ENCODE measurements around the gene RALA.
"Not testable (repeated sequence)": the region's sequence is repeated elsewhere in the genome, so short reads cannot be mapped to it uniquely, and the experiment has no call there.

The RALA gene

GRCh38 chr7:39683216-39683845 is 60.0 kb downstream of the RALA start:
- H3K36me3 Mint-ChIP-seq (ENCODE audit: low read depth): peaks cover 49% of the 10 kb centered on the region
- peaks cover 7% of the 10 kb centered on the region for H3K9me3 Mint-ChIP-seq
- peak overlapping the region; percentile 62 for H3K27ac Mint-ChIP-seq
- H3K4me3 Mint-ChIP-seq: no peak overlapping the region
- TF ChIP-seq, protein P1, sequence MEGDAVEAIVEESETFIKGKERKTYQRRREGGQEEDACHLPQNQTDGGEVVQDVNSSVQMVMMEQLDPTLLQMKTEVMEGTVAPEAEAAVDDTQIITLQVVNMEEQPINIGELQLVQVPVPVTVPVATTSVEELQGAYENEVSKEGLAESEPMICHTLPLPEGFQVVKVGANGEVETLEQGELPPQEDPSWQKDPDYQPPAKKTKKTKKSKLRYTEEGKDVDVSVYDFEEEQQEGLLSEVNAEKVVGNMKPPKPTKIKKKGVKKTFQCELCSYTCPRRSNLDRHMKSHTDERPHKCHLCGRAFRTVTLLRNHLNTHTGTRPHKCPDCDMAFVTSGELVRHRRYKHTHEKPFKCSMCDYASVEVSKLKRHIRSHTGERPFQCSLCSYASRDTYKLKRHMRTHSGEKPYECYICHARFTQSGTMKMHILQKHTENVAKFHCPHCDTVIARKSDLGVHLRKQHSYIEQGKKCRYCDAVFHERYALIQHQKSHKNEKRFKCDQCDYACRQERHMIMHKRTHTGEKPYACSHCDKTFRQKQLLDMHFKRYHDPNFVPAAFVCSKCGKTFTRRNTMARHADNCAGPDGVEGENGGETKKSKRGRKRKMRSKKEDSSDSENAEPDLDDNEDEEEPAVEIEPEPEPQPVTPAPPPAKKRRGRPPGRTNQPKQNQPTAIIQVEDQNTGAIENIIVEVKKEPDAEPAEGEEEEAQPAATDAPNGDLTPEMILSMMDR (IDR thresholded peaks at IDR 0.05): no peak
- no peaks in the 10 kb centered on the region for H3K27me3 Mint-ChIP-seq (ENCODE audit: low read depth, poor library complexity)
- DNase-seq: no peak
- peaks cover 7% of the 10 kb centered on the region for H3K4me1 Mint-ChIP-seq

- H3K9me3 Mint-ChIP-seq: no peaks in the 10 kb centered on the region
- no peak overlapping the region for H3K27ac Mint-ChIP-seq
- peaks cover 58% of the 10 kb centered on the region for H3K36me3 Mint-ChIP-seq (ENCODE audit: low read depth)
- H3K4me1 Mint-ChIP-seq: peaks cover 7% of the 10 kb centered on the region
- H3K27me3 Mint-ChIP-seq (ENCODE audit: low read depth, poor library complexity): no peaks in the 10 kb centered on the region
- no peak overlapping the region for H3K4me3 Mint-ChIP-seq
- TF ChIP-seq, protein P1 (IDR thresholded peaks at IDR 0.05): no peak
- DNase-seq: no peak
Observed at GRCh38 chr7:39686261-39686924, 63.0 kb downstream of the RALA start.

DNA sequence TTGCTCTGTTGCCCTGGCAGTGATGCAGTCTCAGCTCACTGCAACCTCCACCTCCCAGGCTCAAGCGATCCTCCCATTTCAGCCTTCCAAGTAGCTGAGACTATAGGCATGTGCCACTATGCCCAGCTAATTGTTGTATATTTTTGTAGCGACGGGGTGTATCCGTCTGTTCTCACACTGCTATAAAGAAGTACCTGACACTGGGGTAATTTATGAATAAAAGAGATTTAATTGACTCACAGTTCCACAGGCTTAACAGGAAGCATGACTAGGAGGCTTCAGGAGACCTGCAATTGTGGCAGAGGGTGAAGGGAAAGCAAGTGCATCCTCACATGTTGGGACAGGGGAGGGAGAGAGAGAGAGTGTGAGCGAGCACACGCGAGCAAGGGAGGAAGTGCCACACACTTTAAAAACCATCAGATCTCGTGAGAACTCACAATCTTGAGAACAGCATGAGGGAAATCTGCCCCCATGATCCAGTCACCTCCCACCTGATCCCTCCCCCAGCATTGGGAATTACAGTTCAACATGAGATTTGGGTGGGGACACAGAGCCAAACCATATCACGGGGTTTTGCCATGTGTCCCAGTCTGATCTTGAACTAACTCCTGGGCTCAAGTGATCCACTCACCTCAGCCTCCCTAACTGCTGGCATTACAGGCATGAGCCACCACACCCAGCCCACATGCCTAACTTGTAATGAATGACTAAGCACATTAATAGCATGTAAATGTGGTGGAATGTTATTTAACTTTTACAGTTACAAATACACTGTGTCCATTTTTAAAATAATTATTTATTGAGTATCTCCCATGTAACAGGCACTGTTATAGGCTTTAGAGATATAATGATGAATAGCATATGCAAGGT is 65.5 kb downstream of the RALA start:
- peaks cover 77% of the 10 kb centered on the region for H3K36me3 Mint-ChIP-seq (ENCODE audit: low read depth)
- H3K9me3 Mint-ChIP-seq: no peaks in the 10 kb centered on the region
- no peak overlapping the region for H3K4me3 Mint-ChIP-seq
- H3K27ac Mint-ChIP-seq: peak overlapping the region; percentile 13
- no peaks in the 10 kb centered on the region for H3K27me3 Mint-ChIP-seq (ENCODE audit: low read depth, poor library complexity)
- DNase-seq: no peak
- H3K4me1 Mint-ChIP-seq: no peaks in the 10 kb centered on the region
- TF ChIP-seq, protein P1 (IDR thresholded peaks at IDR 0.05): no peak

DNA sequence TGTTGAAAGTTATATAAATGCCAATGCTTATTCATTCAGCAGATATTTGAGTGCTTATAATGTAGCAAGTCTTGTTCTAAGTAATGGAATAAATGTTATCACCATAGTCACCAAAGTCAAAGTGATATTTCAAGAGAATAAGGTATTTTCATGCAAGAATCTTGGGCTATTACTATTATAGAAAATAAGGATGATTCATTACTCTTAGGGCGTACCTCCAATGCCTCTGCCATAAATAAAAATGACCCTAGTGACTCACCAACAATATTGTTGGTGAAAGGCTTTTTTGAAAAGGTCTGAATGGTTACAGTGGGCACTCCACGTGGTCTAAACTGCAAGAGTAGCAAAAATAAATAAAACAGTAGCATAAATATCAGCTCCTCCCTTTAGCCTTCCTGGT is 68.4 kb downstream of the RALA start:
- TF ChIP-seq, protein P1 (IDR thresholded peaks at IDR 0.05): no peak
- no peak overlapping the region for H3K4me3 Mint-ChIP-seq
- no peaks in the 10 kb centered on the region for H3K9me3 Mint-ChIP-seq
- no peaks in the 10 kb centered on the region for H3K27me3 Mint-ChIP-seq (ENCODE audit: low read depth, poor library complexity)
- no peaks in the 10 kb centered on the region for H3K4me1 Mint-ChIP-seq
- no peak for DNase-seq
- H3K36me3 Mint-ChIP-seq (ENCODE audit: low read depth): peaks cover 76% of the 10 kb centered on the region
- no peak overlapping the region for H3K27ac Mint-ChIP-seq

DNA sequence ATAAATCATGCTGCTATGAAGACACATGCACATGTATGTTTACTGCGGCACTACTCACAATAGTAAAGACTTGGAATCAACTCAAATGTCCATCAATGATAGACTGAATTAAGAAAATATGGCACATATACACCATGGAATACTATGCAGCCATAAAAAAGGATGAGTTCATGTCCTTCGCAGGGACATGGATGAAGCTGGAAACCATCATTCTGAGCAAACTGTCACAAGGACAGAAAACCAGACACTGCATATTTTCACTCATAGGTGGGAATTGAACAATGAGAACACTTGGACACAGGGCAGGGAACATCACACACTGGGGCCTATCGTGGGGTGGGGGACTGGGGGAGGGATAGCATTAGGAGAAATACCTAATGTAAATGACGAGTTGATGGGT is 69.7 kb downstream of the RALA start:
- H3K36me3 Mint-ChIP-seq (ENCODE audit: low read depth): peaks cover 81% of the 10 kb centered on the region
- not testable (repeated sequence) for H3K27ac Mint-ChIP-seq; H3K9me3 Mint-ChIP-seq; DNase-seq; H3K4me3 Mint-ChIP-seq; H3K4me1 Mint-ChIP-seq; H3K27me3 Mint-ChIP-seq (ENCODE audit: low read depth, poor library complexity)

DNA sequence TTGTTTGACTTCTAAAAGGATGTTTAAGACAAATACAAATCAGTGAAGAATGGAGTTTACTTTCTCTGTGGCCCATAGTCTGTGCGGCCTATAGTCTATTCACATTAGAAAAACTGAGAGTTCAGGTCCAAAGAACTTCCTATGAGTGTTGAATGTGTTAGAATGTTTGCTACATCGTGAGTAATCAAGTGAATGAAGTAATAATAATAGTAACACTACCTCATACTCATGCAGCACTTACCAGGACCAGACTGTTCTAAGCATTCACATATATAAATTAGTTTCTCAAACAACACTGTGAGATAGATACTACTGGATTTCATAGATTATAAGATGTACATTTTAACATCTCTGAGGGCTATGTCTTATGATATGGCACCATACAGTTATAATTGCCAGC is 70.4 kb downstream of the RALA start:
- Mint-ChIP-seq H3K27me3 (ENCODE audit: low read depth, poor library complexity) (no peaks in the 10 kb centered on the region), H3K4me3 (no peak overlapping the region), H3K27ac (no peak overlapping the region), H3K36me3 (ENCODE audit: low read depth) (peaks cover 81% of the 10 kb centered on the region), H3K4me1 (no peaks in the 10 kb centered on the region), H3K9me3 (no peaks in the 10 kb centered on the region)
- DNase-seq: no peak
- TF ChIP-seq, protein P1 (IDR thresholded peaks at IDR 0.05): no peak
